NOMO-1 (cell line): ENCODE data around the gene SH3GL2.

Experiments
- DNase-seq, 2 experiments: peaks; one replicate each; lab custom pipeline; 2025; ENCODE audit not compliant: unreplicated experiment in 2 of 2; lab: John Stamatoyannopoulos, UW

Gene SH3GL2

GRCh38 chr9:17578911-17579793, at the start of gene SH3GL2:
SH3GL2 (plus strand) TSS chr9:17579066.
- no peak for DNase-seq

GRCh38 chr9:17531642-17532254, 47.1 kb upstream of the SH3GL2 start:
- peak in 1 of 2 experiments; percentile 9 for DNase-seq

DNA sequence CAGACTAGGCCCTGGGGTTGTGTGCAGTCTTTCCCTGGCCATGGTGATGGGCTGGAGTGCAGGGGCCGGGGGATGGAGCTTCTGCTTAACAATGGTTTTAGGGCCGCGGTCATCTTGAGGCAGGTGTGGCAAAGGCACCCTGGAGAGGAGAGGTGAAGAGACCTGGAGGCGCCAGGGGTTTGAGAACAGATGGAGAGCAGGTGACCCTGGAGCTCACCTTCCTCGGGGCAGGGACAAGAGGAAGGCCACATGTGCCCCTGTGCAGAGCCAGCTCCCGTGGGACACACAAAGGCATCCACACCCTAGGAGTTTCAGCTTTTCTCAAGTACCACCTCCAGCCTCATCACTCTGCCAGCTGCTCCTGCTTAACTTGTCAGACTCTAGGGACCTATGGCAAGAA, 46.4 kb upstream of the SH3GL2 start:
- DNase-seq, result no peak

DNA sequence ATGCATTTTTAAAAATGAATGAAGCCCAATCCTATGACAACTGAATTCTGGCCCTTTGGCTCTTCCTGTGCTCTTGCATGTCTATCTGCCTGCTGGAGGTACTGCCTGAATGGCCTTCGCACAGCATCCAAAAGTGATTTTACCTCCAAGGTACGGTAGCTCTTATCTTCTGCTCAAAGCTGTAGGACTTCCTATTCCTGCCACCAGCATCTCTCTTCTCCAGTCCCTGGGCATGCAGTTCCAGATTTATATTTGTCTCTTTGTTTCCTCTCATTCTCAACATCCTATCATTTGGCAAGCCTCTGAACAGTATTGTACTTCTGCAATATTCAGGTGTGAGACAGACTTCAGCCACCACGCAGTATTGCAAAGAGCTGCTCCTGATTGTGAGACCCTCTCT, 43.7 kb upstream of the SH3GL2 start:
- DNase-seq, result no peak

- DNase-seq, result no peak
Measured at GRCh38 chr9:17536027-17536426, 42.8 kb upstream of the SH3GL2 start.

GRCh38 chr9:17551023-17551422, 27.8 kb upstream of the SH3GL2 start:
- no peak for DNase-seq

GRCh38 chr9:17555362-17556054, 23.4 kb upstream of the SH3GL2 start:
- no peak for DNase-seq

DNA sequence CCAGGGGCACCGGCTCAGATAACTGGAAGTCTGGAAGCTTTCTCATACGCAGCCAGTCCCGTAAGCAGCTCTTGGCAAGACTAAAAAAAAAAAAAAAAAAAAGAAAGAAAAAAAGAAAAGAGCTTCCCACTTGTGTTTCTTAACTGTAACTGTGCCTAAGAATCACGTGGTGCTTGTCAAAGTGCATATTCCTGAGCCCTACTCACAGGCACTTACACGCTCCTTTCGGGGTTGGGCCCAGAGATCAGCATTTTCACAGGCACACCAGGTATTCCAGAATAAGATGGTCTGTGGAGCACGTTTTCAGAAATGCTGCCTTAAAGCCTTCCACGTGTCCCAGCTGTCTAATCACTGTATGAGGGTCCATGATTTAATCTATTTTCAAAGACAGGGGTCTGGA, 22.6 kb upstream of the SH3GL2 start:
- no peak for DNase-seq

GRCh38 chr9:17556935-17557334, 21.9 kb upstream of the SH3GL2 start:
- no peak for DNase-seq

DNA sequence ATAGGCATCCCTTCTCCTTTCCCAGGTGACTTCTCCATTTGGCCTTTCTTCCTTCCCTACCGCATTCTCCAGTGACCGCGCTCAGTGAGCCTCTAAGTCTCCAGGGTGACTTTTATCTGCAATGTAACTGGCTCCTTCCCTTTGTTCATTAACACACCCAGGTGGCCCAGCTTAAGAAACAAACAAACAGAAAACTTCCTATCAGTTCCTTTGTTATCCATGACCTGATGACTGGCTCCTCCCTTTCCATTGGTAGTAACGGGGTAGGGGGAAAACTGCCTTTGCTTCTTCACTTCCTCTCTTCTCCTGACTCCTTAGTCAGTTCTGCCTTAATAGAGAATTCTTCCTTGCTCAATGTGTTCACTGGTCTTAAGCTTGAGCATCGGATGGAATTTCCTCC, 7.0 kb upstream of the SH3GL2 start:
- no peak for DNase-seq

DNA sequence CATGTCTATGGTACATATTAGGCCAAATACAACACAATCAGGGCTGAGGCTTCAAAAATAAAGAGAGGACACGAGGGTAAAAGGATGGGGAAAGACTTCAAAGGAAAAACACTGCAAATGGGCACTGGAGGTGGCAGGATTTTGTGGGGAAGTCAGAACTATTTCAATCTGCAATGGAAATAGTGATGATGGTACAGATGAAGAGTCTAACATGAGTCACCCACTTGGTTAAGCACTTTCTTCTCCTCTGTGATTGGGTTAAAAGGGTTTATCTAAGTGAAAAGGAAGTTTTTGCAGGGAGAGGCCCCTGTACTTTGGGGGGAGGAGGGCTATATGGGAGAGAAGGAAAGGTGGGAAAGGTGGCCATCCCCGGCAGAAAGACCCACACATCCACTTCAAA, 4.5 kb upstream of the SH3GL2 start:
- DNase-seq, result no peak

GRCh38 chr9:17578577-17578910, 322 bp upstream of the SH3GL2 start:
- DNase-seq, result no peak

- no peak for DNase-seq
Measured at GRCh38 chr9:17580119-17580518, 1.3 kb downstream of the SH3GL2 start.

- no peak for DNase-seq
Measured at GRCh38 chr9:17587113-17587512, 8.2 kb downstream of the SH3GL2 start.

- no peak for DNase-seq
Measured at GRCh38 chr9:17588395-17588794, 9.5 kb downstream of the SH3GL2 start.

- no peak for DNase-seq
Measured at GRCh38 chr9:17588941-17589340, 10.1 kb downstream of the SH3GL2 start.

- DNase-seq, result no peak
Measured at GRCh38 chr9:17589771-17590170, 10.9 kb downstream of the SH3GL2 start.

DNA sequence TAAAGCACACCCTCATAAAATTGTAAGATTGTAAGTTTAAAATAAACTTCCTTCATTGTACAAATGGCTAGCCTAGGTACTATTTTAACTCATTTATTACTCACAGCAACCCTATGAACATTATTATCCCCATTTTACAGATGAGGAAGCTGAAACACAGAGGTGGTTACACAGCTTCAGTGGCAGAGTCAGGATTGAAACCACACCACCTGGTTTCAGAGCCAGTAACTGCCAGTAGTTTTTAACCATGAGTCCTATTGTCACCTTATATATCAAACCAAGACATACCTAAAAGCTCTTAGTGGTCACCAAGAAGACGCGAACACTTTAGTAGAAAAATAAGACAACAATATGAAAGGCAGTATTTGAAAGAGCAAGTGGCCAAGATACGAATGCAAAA, 16.1 kb downstream of the SH3GL2 start:
- no peak for DNase-seq

- DNase-seq, result no peak
Measured at GRCh38 chr9:17597977-17598376, 19.1 kb downstream of the SH3GL2 start.

DNA sequence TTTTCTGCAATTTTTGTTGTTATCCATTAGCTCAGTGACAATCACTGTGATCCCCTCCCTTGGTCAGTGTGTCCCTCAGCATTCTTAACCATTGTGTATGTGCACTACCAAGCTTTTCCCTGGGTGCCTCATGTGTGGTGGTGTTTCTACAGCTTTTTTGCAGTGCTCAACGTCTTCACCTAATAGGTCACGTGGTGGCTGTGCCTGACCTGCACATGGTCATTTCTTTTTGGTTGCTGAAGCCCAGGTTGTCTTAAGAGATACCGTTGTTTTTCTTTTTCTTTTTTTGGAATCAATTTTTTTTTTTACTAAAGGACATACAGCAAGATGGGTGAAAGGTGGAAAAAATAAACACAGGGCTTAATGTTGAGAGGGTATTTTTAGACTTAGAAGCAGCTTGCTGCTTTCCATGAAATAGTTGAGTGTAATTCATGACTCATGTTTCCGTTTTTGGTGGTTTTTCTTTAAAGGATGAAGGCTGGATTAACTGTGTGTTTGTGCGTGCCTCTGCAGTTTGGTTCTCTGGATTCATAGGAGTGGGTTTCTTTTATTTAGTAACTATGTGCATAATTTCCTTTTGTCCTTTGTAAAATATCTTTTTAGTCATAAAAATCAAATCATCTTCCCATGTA, 22.2 kb downstream of the SH3GL2 start:
- DNase-seq, result no peak

DNA sequence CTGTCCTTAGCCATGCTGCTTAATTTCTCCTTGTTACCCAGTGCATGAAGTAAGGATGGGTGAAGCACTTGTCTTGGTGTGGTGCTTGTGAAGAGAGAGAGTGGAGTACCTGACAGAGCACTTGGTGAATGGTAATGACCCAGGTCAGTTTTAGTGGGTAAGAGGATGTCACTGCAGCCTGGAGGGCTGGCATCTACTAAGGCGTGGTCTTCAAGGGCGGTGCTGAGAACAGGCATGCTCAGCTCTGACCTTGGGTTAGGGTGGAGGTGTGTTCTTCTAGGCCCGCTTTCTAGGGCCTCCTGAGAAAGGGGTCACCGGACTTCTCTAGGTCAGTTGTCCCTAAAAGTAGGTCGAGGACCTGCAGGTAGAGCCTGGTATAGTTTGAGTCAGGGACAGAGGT, 25.7 kb downstream of the SH3GL2 start:
- no peak for DNase-seq
